ENCODE results near the gene CAMSAP1. TPM values are rescaled to one million over a fixed set of nuclear protein-coding genes. Genes with fewer than 3 reads are reported as not detected.

CAMSAP1 gene
- total RNA-seq, 1 experiment from 2014 or later, result 16.6 TPM

DNA sequence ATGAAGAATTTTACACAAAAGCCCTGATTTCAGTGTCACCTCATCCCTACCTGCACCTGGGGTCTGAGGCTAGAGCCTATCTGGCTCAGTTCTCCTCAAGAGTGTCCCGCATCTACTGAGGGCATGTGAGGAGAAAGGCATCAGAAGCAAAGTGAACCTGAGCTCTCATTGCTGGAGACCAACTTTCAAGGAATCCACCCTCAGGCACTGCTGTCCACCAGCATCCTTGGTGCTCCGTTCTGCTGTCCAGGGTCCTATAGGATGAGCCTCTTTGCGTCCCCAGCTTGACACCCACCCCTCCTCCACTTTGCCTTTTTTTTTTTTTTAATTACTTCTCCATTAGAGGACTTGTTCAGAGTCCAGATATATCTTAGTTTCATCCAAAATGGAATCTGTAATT, 49.5 kb downstream of the CAMSAP1 start:
- H3K9me3 ChIP-seq (replicated peaks), result no peaks in the 10 kb centered on the region
- no peak overlapping the region for H3K27ac ChIP-seq
- peaks cover 5% of the 10 kb centered on the region; the same call in 1 of the 2 replicates for H3K36me3 ChIP-seq
- DNase-seq (ENCODE audit: low read depth in 1 of 2, low spot score in 2 of 2), result no peak
- H3K4me1 ChIP-seq (replicated peaks), result no peaks in the 10 kb centered on the region
- H3K27me3 ChIP-seq (replicated peaks), result no peaks in the 10 kb centered on the region
- no peak overlapping the region for H3K4me3 ChIP-seq

DNA sequence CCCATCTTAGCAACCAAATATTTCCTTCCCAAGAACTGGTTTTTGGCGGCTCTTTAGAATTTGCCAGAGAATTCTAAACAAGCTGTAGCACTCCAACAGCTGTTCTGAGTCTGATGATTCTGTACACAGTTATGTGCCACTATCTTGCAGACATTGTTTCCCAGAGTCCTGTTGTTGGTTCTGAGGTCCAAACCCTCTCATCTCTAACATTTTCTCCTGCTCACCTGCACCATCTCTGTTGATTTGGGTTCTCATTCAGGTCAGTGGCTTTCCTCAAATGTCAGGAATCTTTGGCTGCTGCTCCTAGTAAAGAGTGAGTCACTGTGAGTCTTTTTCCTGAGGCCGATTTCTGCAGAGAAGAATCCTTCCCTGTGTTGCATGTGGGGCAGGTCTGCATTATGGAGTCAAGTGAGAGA, 50.0 kb downstream of the CAMSAP1 start:
- H3K27ac ChIP-seq, result no peak overlapping the region
- DNase-seq (ENCODE audit: low read depth in 1 of 2, low spot score in 2 of 2), result no peak
- no peaks in the 10 kb centered on the region for H3K27me3 ChIP-seq (replicated peaks)
- no peak overlapping the region for H3K4me3 ChIP-seq
- peaks cover 5% of the 10 kb centered on the region; the same call in 1 of the 2 replicates for H3K36me3 ChIP-seq
- no peaks in the 10 kb centered on the region for H3K9me3 ChIP-seq (replicated peaks)
- H3K4me1 ChIP-seq (replicated peaks), result no peaks in the 10 kb centered on the region

DNA sequence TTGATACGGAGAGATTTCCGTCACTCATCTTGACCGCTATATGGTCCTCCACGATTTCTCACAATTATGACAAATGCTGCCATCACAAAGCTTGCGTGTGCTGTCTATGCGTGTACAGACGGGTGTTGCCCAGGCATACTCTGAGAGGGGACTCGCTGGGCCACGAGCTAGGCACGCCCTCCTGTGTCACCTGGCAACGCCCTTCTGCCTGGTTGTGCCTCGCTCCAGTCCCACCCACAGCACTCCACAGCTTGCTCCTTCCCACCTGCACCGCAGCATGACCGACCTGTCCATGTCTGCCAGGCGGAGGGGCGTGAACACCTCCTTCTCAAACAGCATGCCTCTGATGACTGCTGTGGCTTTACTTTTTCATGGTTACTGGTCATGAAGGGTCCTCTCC, 55.6 kb downstream of the CAMSAP1 start:
- Histone ChIP-seq H3K27me3 (replicated peaks) (no peaks in the 10 kb centered on the region), H3K4me3 (no peak overlapping the region), H3K4me1 (replicated peaks) (no peaks in the 10 kb centered on the region), H3K27ac (no peak overlapping the region), H3K36me3 (no peaks in the 10 kb centered on the region), H3K9me3 (replicated peaks) (no peaks in the 10 kb centered on the region)
- DNase-seq (ENCODE audit: low read depth in 1 of 2, low spot score in 2 of 2), result no peak

DNA sequence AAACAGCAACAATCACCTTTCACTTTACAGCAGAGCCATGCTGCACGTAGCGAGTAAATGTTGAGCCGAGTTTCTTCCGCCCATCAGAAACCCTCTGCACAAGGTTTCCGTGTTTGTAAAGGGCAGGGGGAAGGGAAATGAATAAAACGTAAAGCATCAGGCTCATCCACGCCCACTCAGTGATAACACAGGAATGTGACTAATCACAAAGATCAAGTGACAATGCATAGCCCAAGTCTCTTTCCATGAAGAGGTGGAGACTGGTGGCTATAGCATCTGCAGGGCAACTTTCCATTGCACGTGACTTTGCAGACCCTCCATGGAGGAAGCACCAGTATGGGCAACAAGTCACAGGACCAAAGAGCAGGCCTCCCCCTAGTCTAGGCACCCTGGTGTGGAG, 56.6 kb downstream of the CAMSAP1 start:
- no peaks in the 10 kb centered on the region for H3K36me3 ChIP-seq
- H3K27me3 ChIP-seq (replicated peaks), result no peaks in the 10 kb centered on the region
- H3K27ac ChIP-seq, result no peak overlapping the region
- H3K9me3 ChIP-seq (replicated peaks), result no peaks in the 10 kb centered on the region
- no peaks in the 10 kb centered on the region for H3K4me1 ChIP-seq (replicated peaks)
- DNase-seq (ENCODE audit: low read depth in 1 of 2, low spot score in 2 of 2), result no peak
- H3K4me3 ChIP-seq, result no peak overlapping the region

DNA sequence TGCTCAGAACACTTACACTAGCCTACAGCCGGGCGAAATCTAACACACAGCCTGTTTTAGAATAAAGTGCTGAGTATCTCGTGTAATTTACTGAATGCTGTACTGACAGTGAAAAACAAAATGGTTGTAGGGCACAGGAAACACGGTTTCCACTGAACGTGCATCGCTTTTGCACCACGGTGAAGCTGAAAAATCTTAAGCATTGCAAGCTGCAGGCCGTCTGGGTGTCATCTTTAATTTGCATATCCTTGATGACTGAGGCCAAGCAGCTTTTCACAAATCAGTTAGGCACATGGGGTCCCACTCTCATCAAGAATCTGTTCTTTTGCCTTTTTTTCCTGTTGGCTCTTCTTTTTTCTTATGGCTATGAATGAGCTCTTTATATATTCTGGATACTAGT, 58.2 kb downstream of the CAMSAP1 start:
- no peaks in the 10 kb centered on the region for H3K36me3 ChIP-seq
- no peak overlapping the region for H3K4me3 ChIP-seq
- H3K27me3 ChIP-seq (replicated peaks), result no peaks in the 10 kb centered on the region
- H3K4me1 ChIP-seq (replicated peaks), result no peaks in the 10 kb centered on the region
- H3K27ac ChIP-seq, result no peak overlapping the region
- DNase-seq (ENCODE audit: low read depth in 1 of 2, low spot score in 2 of 2), result no peak
- no peaks in the 10 kb centered on the region for H3K9me3 ChIP-seq (replicated peaks)

DNA sequence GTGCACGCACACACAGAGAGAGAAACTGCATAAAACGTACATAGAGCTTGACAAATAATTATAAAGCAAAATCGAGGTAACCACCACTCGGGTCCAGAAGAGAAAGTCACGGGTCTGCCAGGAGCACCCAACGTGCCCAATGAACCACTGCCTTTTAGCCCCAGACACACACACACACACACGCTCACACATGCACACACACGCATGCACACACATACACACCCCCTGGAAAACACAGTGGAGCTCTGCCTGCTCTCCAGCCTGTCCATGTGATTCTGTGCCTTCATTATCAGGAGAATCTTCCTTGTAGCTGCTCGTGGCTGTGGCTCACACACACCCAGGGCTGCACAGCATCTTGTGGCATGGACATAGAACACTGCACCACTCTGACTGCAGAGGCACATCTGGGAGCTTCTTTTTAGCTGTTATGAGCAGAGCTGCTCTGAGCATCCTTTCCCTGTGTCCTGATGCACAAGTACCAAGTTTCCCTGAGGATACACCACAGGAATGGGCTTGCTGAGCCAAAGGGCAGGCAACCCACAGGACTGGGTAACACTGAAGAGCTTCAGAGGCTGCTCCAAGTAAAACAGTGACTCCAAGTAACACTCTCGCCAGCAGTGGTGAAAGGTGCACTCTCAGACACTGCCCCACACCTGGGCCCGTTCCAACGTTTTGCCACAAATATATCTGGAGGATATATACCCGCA, 58.9 kb downstream of the CAMSAP1 start:
- Histone ChIP-seq H3K27me3 (replicated peaks) (no peaks in the 10 kb centered on the region), H3K36me3 (no peaks in the 10 kb centered on the region), H3K9me3 (replicated peaks) (no peaks in the 10 kb centered on the region), H3K4me1 (replicated peaks) (no peaks in the 10 kb centered on the region), H3K4me3 (no peak overlapping the region), H3K27ac (no peak overlapping the region)
- DNase-seq (ENCODE audit: low read depth in 1 of 2, low spot score in 2 of 2), result no peak

DNA sequence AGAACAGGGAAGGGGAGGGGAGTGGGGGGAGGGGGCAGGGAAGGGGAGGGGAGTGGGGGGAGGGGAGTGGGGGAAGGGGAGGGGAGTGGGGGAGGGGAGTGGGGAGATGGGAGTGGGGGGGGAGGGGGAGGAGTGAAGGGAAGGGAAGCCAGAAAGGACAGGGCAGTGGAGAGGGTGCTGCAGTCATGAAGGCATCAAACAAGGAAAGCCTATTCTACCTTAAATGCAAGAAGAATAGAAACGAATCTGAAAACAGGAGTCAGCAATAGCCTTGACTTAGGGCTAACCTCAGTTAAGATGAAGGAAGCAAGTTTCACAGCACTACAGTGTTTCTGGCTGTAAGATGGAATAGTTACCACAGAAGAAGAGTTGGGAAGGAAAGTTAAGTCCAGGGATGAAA, 59.5 kb downstream of the CAMSAP1 start:
- DNase-seq (ENCODE audit: low read depth in 1 of 2, low spot score in 2 of 2), result no peak
- H3K27me3 ChIP-seq (replicated peaks), result no peaks in the 10 kb centered on the region
- no peaks in the 10 kb centered on the region for H3K36me3 ChIP-seq
- H3K4me1 ChIP-seq (replicated peaks), result no peaks in the 10 kb centered on the region
- no peak overlapping the region for H3K27ac ChIP-seq
- no peak overlapping the region for H3K4me3 ChIP-seq
- H3K9me3 ChIP-seq (replicated peaks), result no peaks in the 10 kb centered on the region

DNA sequence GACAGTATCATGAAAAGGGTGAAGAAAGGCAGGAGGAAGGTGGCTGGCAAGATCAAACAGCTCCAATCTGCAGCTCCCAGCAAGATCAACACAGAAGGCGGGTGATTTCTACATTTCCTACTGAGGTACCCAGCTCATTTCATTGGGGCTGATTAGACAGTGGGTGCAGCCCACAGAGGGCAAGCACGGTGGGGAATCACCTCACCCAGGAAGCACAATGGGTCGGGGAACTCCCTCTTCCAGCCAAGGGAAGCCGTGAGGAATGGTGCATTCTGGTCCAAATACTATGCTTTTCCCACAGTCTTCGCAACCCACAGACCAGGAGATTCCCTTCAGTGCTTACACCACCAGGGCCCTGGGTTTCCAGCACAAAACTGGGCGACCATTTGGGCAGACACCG, 66.8 kb downstream of the CAMSAP1 start:
- no peaks in the 10 kb centered on the region for H3K9me3 ChIP-seq (replicated peaks)
- DNase-seq (ENCODE audit: low read depth in 1 of 2, low spot score in 2 of 2), result no peak
- no peaks in the 10 kb centered on the region for H3K36me3 ChIP-seq
- no peaks in the 10 kb centered on the region for H3K4me1 ChIP-seq (replicated peaks)
- no peak overlapping the region for H3K4me3 ChIP-seq
- no peaks in the 10 kb centered on the region for H3K27me3 ChIP-seq (replicated peaks)
- no peak overlapping the region for H3K27ac ChIP-seq

DNA sequence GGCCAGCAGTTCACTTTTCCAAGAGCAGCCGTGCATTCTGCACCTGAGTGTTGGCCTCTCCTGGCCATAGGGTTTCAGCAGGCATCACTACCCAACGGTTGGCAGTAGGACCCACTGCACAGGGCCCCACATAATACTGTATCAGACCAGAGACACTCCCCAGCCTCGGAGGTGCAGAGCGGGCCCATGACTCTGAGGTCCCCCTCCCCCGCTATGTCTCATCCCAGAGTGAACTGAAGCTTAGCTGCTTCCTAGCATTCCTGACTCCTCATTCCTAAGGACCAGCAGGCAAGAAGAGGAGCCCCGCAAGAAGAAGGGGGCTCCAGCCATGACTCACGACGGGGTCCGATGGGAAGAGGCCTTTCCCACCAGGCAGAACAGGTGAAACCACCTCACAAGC, 67.2 kb downstream of the CAMSAP1 start:
- DNase-seq (ENCODE audit: low read depth in 1 of 2, low spot score in 2 of 2), result no peak
- Histone ChIP-seq H3K27ac (no peak overlapping the region), H3K27me3 (replicated peaks) (no peaks in the 10 kb centered on the region), H3K9me3 (replicated peaks) (no peaks in the 10 kb centered on the region), H3K36me3 (no peaks in the 10 kb centered on the region), H3K4me1 (replicated peaks) (no peaks in the 10 kb centered on the region), H3K4me3 (no peak overlapping the region)

DNA sequence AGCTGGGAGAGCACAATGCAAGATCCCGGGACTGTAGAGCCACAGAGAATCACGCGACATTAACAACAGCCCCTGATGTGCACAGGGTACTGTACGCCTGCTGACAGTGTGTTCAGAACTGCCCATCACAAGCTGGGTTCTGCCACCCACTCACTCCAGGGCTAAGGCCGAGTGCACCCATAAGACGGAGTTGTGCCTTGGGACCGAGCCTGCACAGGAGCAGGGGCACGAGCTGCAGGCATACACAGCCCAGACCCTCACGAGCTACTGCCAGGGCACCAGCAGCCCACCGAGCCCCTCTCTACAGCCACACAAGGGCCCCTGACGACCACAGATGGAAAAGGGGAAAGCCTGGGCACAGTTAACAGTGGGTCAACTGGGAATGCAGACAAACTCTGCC, 67.8 kb downstream of the CAMSAP1 start:
- Histone ChIP-seq H3K9me3 (replicated peaks) (no peaks in the 10 kb centered on the region), H3K36me3 (no peaks in the 10 kb centered on the region), H3K4me1 (replicated peaks) (no peaks in the 10 kb centered on the region), H3K27me3 (replicated peaks) (no peaks in the 10 kb centered on the region), H3K27ac (no peak overlapping the region), H3K4me3 (no peak overlapping the region)
- no peak for DNase-seq (ENCODE audit: low read depth in 1 of 2, low spot score in 2 of 2)

DNA sequence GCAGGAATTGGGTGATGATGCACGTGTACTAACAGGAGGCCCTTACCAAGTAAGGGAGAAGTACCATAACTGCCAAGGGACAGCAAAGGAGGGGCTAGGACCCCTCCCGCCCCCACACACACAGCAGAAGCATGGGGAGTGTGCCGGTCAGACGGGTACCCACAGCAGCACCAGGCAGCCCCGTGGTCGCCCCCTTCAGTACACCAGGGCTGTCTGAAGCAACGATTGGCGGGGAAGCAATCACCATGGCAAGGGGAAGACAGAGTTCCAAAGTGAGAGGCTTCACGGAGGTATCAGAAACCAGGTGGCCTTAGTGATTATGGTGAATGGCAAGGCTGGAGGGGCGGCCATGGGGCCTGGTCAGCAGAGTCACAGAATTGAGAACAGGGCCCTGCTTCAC, 72.2 kb downstream of the CAMSAP1 start:
- no peak for DNase-seq (ENCODE audit: low read depth in 1 of 2, low spot score in 2 of 2)
- no peak overlapping the region for H3K27ac ChIP-seq
- H3K9me3 ChIP-seq (replicated peaks), result no peaks in the 10 kb centered on the region
- H3K4me3 ChIP-seq, result no peak overlapping the region
- no peaks in the 10 kb centered on the region for H3K4me1 ChIP-seq (replicated peaks)
- no peaks in the 10 kb centered on the region; the same call in 1 of the 2 replicates for H3K36me3 ChIP-seq
- no peaks in the 10 kb centered on the region for H3K27me3 ChIP-seq (replicated peaks)

DNA sequence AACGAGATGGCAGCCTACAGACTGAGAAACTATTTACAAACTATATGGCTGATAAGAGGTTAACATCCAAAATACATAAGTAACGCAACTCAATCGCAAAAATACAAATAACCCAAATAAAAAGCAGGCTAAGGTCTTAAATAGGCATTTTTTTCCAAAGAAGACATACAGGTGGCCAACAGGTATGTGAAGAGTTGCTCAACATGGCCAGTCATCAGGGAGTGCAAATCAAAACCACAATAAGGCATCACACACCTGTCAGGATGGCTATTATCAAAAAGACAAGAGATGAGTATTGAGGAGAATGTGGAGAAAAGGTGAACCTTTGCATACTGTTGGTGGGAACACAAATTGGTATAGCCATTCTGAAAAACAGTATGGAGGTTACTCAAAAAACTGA, 73.5 kb downstream of the CAMSAP1 start:
- DNase-seq (ENCODE audit: low read depth in 1 of 2, low spot score in 2 of 2), result no peak
- Histone ChIP-seq H3K27ac (no peak overlapping the region), H3K4me3 (no peak overlapping the region), H3K4me1 (replicated peaks) (no peaks in the 10 kb centered on the region), H3K9me3 (replicated peaks) (no peaks in the 10 kb centered on the region), H3K36me3 (no peaks in the 10 kb centered on the region; the same call in 1 of the 2 replicates), H3K27me3 (replicated peaks) (no peaks in the 10 kb centered on the region)

DNA sequence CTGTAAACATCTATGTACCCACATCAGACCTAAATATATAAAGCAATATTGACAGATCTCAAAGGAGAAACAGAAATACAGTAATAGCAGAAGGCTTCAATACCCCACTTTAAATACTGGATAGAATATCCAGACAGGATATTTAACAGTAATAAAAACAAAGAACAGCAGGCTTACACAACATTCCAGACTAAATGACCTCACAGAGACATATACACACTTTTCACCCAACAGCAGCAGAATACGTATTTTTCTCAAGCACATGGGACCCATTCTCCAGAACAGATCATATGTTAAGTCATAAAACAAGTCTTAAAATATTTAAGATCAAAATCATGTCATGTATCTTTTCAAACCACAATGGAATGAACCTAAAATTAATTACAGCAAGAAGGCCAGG, 76.8 kb downstream of the CAMSAP1 start:
- DNase-seq (ENCODE audit: low read depth in 1 of 2, low spot score in 2 of 2), result no peak
- no peak overlapping the region for H3K27ac ChIP-seq
- no peaks in the 10 kb centered on the region for H3K27me3 ChIP-seq (replicated peaks)

DNA sequence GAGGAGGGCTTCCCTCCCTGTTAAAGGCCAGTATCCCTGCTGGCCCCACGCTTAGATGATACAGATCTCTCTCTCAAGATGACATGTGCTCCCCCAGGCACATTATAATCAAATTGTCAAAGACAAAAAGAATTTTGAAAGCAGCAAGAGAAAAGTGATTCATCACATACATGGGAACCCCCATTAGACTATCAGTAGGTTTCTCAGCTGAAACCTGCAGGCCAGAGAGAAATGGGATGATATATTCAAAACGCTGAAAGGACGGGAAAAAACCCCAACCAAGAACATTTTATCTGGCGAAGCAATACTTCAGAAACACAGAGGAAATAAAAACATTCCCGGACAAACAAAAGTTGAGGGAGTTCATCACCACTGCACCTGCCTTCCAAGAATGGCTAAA, 78.7 kb downstream of the CAMSAP1 start:
- no peaks in the 10 kb centered on the region for H3K9me3 ChIP-seq (replicated peaks)
- no peaks in the 10 kb centered on the region for H3K4me1 ChIP-seq (replicated peaks)
- DNase-seq (ENCODE audit: low read depth in 1 of 2, low spot score in 2 of 2), result no peak
- H3K36me3 ChIP-seq, result peaks cover 3% of the 10 kb centered on the region
- H3K27me3 ChIP-seq (replicated peaks), result no peaks in the 10 kb centered on the region
- H3K27ac ChIP-seq, result no peak overlapping the region
- H3K4me3 ChIP-seq, result no peak overlapping the region

More for the DNA sequence above, 76.8 kb downstream of the CAMSAP1 start:
- no peak overlapping the region for H3K4me3 ChIP-seq
- no peaks in the 10 kb centered on the region for H3K4me1 ChIP-seq (replicated peaks)
- H3K9me3 ChIP-seq (replicated peaks), result no peaks in the 10 kb centered on the region
- H3K36me3 ChIP-seq, result no peaks in the 10 kb centered on the region; the same call in 1 of the 2 replicates

Measured in SJSA1 (cell line).